ENCODE data around the gene EPN2. TPM values are rescaled to one million over a fixed set of nuclear protein-coding genes. Genes with fewer than 3 reads are reported as not detected.

Gene EPN2
- total and polyA plus RNA-seq, 2 experiments from 2014 or later, result 34.0 to 149 TPM

DNA sequence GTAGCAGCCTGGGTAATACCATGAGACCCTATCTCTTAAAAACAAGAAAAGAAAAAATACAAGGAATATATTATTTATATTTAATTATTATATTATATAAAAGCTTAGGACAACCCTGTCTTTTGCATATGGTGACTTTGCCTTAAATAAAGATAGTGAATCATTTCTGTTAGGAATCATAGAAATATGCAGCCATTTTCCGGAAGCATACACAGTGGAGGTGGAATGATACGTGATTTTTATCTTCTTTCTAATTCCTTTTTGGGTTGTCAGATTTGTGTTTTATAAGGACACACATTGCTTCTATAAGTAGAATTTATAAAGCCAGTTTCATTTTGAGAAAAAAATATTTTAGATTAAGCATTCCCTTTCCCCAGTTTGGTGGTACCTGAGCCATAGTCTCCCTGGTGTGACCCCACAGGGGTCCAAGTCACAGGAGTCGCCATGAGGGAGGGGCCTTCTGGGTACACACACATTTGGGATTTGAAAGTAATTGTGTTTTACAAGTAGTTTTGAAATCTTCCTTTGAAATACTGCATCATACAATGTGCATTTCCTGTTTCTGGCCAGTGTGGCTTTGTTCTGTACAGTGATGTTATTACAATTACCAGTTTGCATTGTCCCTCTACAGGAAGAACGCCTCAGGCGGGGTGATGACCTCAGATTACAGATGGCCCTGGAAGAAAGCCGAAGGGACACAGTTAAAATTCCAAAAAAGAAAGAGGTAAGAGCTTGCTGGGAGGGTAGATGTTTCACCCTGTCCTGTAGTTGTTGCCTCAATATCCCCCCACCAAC is 74.5 kb downstream of the EPN2 start:
- Histone ChIP-seq H3K79me2 (replicated peaks; ENCODE audit: insufficient read depth) (0 out of 2 replicates have a peak, but pooled peaks cover 6% of the 10 kb centered on the region), H2AFZ (no peak overlapping the region), H3F3A (replicated peaks; ENCODE audit: low read depth) (no peaks in the 10 kb centered on the region), H3K27me3 (ENCODE audit: insufficient read depth) (no peaks in the 10 kb centered on the region), H3K4me2 (no peak overlapping the region), H4K20me1 (replicated peaks; ENCODE audit: insufficient read depth) (no peaks in the 10 kb centered on the region; the same call in 1 of the 2 replicates), H3K4me1 (ENCODE audit: insufficient read depth) (peaks cover 8% of the 10 kb centered on the region), H3K9me2 (ENCODE audit: insufficient read depth) (no peaks in the 10 kb centered on the region), H3K36me3 (ENCODE audit: insufficient read depth) (0 out of 2 replicates have a peak, but pooled peaks cover 3% of the 10 kb centered on the region), H3K4me3 (no peak overlapping the region), H3K27ac (ENCODE audit: low read depth) (no peak overlapping the region)
- no peaks in the 10 kb centered on the region; the same call in 2 of the 3 replicates for H3K9me3 Mint-ChIP-seq
- H3K36me3 Mint-ChIP-seq (ENCODE audit: low read depth), result peaks cover 38% of the 10 kb centered on the region
- ATAC-seq (no peak), DNase-seq (ENCODE audit: low spot score) (no peak)
- no peak overlapping the region for H3K4me3 Mint-ChIP-seq
- peaks cover 18% of the 10 kb centered on the region for H3K4me1 Mint-ChIP-seq
- peaks cover 9% of the 10 kb centered on the region for H3K27me3 Mint-ChIP-seq (ENCODE audit: insufficient read depth, low read depth, poor library complexity)
- TF ChIP-seq, protein P1, sequence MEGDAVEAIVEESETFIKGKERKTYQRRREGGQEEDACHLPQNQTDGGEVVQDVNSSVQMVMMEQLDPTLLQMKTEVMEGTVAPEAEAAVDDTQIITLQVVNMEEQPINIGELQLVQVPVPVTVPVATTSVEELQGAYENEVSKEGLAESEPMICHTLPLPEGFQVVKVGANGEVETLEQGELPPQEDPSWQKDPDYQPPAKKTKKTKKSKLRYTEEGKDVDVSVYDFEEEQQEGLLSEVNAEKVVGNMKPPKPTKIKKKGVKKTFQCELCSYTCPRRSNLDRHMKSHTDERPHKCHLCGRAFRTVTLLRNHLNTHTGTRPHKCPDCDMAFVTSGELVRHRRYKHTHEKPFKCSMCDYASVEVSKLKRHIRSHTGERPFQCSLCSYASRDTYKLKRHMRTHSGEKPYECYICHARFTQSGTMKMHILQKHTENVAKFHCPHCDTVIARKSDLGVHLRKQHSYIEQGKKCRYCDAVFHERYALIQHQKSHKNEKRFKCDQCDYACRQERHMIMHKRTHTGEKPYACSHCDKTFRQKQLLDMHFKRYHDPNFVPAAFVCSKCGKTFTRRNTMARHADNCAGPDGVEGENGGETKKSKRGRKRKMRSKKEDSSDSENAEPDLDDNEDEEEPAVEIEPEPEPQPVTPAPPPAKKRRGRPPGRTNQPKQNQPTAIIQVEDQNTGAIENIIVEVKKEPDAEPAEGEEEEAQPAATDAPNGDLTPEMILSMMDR (conservative IDR thresholded peaks at IDR 0.05; ENCODE audit: low read depth in 2 of 2), result no peak
- TF ChIP-seq JUNB (IDR thresholded peaks at IDR 0.05; ENCODE audit: unreplicated experiment) (no peak), CREB1 (CRISPR knock-in tag; IDR thresholded peaks at IDR 0.05; ENCODE audit: low read depth) (no peak), ZNF331 (CRISPR knock-in tag; IDR thresholded peaks at IDR 0.05; ENCODE audit: low read depth) (no peak), STAT1 (IDR thresholded peaks at IDR 0.05; ENCODE audit: unreplicated experiment) (no peak), POLR2AphosphoS5 (IDR thresholded peaks at IDR 0.05; ENCODE audit: low read depth) (no peak), EZH2phosphoT487 (IDR thresholded peaks at IDR 0.05; ENCODE audit: unreplicated experiment) (no peak), ZNF114 (CRISPR knock-in tag; IDR thresholded peaks at IDR 0.05) (no peak), NANOG (IDR thresholded peaks at IDR 0.05; ENCODE audit: borderline replicate concordance) (no peak)
- TF ChIP-seq, protein P2, sequence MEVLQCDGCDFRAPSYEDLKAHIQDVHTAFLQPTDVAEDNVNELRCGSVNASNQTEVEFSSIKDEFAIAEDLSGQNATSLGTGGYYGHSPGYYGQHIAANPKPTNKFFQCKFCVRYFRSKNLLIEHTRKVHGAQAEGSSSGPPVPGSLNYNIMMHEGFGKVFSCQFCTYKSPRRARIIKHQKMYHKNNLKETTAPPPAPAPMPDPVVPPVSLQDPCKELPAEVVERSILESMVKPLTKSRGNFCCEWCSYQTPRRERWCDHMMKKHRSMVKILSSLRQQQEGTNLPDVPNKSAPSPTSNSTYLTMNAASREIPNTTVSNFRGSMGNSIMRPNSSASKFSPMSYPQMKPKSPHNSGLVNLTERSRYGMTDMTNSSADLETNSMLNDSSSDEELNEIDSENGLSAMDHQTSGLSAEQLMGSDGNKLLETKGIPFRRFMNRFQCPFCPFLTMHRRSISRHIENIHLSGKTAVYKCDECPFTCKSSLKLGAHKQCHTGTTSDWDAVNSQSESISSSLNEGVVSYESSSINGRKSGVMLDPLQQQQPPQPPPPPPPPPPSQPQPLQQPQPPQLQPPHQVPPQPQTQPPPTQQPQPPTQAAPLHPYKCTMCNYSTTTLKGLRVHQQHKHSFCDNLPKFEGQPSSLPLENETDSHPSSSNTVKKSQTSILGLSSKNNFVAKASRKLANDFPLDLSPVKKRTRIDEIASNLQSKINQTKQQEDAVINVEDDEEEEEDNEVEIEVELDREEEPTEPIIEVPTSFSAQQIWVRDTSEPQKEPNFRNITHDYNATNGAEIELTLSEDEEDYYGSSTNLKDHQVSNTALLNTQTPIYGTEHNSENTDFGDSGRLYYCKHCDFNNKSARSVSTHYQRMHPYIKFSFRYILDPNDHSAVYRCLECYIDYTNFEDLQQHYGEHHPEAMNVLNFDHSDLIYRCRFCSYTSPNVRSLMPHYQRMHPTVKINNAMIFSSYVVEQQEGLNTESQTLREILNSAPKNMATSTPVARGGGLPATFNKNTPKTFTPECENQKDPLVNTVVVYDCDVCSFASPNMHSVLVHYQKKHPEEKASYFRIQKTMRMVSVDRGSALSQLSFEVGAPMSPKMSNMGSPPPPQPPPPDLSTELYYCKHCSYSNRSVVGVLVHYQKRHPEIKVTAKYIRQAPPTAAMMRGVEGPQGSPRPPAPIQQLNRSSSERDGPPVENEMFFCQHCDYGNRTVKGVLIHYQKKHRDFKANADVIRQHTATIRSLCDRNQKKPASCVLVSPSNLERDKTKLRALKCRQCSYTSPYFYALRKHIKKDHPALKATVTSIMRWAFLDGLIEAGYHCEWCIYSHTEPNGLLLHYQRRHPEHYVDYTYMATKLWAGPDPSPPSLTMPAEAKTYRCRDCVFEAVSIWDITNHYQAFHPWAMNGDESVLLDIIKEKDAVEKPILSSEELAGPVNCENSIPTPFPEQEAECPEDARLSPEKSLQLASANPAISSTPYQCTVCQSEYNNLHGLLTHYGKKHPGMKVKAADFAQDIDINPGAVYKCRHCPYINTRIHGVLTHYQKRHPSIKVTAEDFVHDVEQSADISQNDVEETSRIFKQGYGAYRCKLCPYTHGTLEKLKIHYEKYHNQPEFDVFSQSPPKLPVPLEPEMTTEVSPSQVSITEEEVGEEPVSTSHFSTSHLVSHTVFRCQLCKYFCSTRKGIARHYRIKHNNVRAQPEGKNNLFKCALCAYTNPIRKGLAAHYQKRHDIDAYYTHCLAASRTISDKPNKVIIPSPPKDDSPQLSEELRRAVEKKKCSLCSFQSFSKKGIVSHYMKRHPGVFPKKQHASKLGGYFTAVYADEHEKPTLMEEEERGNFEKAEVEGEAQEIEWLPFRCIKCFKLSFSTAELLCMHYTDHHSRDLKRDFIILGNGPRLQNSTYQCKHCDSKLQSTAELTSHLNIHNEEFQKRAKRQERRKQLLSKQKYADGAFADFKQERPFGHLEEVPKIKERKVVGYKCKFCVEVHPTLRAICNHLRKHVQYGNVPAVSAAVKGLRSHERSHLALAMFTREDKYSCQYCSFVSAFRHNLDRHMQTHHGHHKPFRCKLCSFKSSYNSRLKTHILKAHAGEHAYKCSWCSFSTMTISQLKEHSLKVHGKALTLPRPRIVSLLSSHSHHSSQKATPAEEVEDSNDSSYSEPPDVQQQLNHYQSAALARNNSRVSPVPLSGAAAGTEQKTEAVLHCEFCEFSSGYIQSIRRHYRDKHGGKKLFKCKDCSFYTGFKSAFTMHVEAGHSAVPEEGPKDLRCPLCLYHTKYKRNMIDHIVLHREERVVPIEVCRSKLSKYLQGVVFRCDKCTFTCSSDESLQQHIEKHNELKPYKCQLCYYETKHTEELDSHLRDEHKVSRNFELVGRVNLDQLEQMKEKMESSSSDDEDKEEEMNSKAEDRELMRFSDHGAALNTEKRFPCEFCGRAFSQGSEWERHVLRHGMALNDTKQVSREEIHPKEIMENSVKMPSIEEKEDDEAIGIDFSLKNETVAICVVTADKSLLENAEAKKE (CRISPR knock-in tag; IDR thresholded peaks at IDR 0.05), result no peak
- TF ChIP-seq, protein P3, sequence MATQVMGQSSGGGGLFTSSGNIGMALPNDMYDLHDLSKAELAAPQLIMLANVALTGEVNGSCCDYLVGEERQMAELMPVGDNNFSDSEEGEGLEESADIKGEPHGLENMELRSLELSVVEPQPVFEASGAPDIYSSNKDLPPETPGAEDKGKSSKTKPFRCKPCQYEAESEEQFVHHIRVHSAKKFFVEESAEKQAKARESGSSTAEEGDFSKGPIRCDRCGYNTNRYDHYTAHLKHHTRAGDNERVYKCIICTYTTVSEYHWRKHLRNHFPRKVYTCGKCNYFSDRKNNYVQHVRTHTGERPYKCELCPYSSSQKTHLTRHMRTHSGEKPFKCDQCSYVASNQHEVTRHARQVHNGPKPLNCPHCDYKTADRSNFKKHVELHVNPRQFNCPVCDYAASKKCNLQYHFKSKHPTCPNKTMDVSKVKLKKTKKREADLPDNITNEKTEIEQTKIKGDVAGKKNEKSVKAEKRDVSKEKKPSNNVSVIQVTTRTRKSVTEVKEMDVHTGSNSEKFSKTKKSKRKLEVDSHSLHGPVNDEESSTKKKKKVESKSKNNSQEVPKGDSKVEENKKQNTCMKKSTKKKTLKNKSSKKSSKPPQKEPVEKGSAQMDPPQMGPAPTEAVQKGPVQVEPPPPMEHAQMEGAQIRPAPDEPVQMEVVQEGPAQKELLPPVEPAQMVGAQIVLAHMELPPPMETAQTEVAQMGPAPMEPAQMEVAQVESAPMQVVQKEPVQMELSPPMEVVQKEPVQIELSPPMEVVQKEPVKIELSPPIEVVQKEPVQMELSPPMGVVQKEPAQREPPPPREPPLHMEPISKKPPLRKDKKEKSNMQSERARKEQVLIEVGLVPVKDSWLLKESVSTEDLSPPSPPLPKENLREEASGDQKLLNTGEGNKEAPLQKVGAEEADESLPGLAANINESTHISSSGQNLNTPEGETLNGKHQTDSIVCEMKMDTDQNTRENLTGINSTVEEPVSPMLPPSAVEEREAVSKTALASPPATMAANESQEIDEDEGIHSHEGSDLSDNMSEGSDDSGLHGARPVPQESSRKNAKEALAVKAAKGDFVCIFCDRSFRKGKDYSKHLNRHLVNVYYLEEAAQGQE (IDR thresholded peaks at IDR 0.05; ENCODE audit: unreplicated experiment), result no peak
- H3K27ac Mint-ChIP-seq, result no peak overlapping the region
